HG03571 (cell line): Measurements from ENCODE around the gene PRKCH.

ENCODE experiments used
- ATAC-seq: cut with Tn5 transposase; IDR thresholded peaks from one replicate; pipeline ENCODE4 v1.9.1; 2021; ENCODE audit not compliant: unreplicated experiment

The PRKCH gene

DNA sequence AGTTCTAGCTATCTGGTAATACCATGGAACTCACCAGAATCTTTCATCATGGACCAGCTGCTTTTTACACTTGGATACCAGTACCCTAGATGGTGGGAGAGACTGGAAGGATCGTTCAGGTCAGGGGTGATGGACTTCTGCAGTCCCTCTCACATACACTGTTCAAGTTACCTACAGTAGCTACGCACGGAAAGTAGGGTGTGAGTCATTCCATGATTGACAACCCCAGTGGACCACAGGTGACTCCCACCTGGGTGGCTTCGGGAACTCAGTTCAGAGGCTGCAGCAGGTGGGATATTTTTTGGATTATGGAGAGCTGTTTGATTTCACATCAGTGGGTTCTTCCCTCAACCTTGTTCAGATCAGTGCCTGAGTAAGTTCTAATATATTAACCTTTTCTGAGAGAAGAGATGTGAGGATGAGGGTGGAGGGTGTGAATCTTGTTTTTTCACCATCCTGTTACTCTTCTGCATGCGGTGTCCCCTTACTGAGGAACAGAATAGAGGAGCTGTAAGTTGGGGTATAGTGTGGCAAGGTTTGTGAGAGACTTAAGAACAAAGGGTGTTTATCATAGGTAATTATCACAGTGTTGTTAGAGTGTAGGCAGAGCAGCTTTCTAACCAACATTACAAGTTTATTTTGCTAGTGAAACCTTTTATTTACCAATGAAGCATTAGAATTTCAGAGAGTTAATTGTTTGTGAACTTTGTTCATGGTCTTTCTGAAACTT is 39.6 kb downstream of the PRKCH start:
- no peak for ATAC-seq

GRCh38 chr14:61362072-61362750 is 40.8 kb downstream of the PRKCH start:
- ATAC-seq, result no peak

- ATAC-seq, result no peak
Observed at GRCh38 chr14:61364243-61364642, 42.9 kb downstream of the PRKCH start.

DNA sequence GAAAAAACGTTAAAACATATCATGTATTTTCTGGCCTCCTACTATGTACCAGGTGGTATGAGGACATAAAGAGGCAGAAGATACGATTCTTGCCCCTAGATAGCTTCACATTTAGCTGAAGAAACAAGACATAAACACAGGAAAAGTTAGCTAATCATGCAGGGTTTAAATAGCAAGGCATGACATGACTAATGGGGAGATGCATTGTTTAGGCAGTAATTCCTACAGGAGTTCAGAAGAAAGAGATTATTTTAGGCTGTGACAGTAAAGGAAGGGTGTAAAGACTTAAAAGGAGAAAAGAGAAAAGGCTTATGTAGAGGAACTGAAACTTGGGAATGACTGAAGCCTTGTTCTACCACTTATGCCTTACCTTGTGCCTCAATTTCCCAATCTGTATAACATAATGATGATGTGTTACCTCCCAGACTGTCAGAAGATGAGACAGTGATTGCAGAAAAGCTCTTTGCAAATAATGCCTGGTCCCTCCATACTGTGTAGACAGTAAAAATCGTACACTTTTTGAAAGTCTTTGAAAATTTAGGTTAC is 44.4 kb downstream of the PRKCH start:
- ATAC-seq, result no peak

DNA sequence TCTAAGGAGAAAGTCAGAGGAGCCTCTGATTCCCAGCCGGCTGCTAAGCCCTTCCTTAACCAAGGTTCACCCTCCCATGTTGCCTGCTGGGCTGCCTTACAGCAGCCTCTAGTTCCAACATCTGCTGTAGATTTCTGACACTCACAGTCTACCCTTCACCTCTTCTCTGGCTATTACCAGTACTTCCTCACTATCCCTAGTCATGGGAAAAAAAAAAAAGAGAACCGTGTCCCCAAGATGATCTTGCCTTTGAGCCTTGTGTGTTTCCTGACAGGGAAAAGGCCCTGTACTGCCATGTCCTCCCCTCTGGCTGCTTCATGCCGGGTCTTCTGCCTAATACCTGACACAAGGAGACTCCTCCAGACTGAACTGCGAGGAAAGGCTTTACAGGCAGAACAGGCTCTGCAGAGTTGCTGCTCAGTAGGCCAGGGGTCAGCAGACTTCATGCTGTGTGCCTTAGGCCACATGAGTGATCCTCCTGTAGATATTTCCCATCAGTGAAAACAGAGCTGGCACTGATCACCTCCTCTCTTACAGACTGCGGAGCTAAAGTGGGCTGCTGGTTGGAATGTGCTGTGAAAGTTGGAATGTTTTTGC is 46.8 kb downstream of the PRKCH start:
- ATAC-seq, result no peak

DNA sequence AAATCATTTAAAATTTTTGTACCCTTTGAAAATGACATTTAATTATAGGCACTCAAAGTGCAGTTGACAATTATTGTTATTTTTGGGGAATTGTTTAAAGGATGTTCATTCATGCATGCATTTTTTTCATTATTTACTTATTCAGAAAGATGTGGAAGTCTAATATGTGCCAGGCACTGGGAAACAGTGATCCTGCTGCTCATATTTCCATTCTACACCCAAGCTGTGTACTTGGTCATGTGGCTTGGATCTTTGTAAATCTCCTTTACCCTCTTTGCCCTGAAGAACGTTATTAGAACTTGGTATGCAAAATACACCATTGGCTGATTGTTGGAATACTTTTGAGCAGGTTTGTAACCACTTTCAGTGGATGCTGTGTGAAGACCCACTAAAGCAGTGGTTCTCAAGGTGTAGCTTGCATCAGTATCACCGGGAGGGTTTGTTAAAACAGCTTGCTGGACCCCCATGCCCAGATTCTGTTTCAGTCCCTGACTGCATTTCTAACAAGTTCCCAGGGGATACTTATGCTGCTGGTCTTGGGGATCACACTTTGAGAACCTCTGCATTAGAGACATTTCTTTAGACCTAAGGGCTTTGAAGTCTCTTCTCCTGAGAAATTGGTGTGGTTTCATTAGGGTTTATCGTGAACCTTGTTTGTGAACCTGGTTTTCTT is 47.5 kb downstream of the PRKCH start:
- no peak for ATAC-seq

DNA sequence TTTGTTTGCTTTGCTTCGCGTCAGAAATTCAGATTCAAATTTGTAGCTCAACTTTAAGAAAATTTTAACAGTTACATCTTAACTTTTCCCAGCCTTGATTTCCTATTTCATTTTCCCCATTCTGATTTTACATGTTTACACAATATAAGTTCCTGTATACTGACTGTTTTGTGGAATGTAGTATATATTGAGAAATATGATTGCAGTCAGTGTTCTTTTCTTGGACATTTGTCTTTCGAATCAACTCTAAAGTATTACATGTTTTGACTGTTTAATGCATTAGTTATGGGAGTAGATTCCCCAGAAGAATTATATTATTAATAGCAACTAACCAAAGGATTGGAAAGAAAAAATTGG is 48.1 kb downstream of the PRKCH start:
- ATAC-seq, result no peak

GRCh38 chr14:61372379-61372778 is 51.0 kb downstream of the PRKCH start:
- no peak for ATAC-seq

DNA sequence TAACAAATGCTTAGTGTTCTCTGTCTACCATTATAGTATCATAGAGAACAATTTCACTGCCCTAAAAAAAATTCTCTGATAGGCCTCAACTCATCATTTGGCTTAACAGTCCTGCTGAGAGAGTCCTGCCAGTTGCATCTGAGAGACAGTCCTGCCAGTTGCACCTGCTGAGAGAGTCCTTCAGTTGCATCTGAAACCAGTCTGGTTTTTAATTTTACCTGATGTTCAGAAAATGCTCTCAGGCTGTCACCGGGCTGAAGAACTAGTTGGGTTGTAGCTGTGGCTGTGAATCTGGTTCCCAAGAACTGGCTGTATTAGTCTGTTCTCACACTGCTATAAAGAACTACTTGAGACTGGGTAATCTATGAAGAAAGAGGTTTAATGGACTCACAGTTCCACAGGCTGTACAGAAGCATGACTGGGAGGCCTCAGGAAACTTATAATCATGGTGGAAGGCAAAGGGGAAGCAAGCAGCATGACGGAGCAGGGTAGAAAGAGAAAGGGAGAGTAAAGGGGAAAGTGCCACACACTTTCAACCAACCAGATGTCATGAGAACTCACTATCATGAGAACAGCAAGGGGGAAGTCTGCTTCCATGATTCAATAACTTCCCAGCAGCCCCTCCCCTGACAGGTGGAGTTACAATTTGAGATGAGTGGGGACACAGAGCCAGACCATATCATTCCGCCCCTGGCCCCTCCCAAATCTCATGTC is 51.6 kb downstream of the PRKCH start:
- ATAC-seq, result no peak

GRCh38 chr14:61374284-61374683 is 52.9 kb downstream of the PRKCH start:
- ATAC-seq, result no peak

GRCh38 chr14:61375218-61375617 is 53.8 kb downstream of the PRKCH start:
- ATAC-seq, result no peak

DNA sequence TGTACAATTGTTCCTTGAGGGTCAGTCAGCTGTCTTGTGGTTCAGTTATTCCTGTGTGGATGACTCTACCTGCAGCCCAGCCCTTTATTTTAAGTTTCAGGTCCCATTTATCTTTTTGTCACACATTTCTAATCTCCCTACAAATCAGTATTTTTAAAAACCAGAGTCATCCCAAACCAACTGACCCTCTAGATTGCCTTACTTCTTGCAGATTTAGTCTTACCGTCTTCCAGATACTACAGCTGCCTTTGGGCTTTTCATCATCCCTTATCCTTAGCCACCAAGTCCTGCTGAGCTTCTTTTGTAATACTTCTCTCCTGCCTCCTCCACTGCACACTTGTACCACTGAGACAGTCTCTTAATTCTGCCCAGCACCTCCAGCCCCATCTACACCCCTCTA is 54.9 kb downstream of the PRKCH start:
- ATAC-seq, result no peak

DNA sequence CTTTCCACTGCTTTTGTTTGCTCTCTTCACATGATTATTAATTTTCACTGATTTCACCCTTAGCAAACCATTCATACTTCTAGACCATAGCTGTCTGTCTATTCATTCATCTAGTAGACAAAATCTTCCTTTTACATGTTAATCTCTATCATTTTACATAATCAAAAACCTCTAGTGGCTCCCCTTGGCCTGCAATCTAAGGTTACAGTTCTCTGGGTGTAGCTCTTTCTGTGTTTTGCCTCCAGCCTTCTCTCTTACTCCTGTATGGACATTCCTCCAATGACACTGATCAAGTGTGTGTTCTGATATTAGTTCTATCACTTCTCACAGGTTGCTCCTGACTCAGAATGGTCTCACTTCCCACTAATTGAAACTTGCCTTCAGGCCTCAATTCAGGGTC is 56.4 kb downstream of the PRKCH start:
- ATAC-seq, result no peak

GRCh38 chr14:61379639-61380184 is 58.3 kb downstream of the PRKCH start:
- no peak for ATAC-seq

DNA sequence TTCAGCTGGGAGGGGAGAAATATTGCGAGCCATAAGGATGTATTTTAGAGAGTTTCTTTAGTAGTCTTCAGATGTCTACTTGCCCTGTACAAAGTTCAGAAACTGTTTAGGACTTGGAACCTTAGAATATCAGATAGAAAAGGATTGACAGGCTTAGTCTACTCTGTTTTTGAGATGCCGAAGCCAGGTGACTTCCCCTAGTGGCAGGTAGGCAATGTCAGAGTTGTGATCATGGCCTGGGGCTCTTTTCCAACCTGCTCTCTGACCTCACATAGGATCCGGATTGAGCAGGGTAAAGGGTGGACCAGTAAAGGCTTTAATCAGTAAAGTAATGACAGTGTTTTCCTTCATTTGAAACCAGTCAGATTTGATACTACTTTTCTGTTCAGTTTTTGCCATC is 59.6 kb downstream of the PRKCH start:
- ATAC-seq, result no peak

GRCh38 chr14:61381553-61381952 is 60.2 kb downstream of the PRKCH start:
- no peak for ATAC-seq

DNA sequence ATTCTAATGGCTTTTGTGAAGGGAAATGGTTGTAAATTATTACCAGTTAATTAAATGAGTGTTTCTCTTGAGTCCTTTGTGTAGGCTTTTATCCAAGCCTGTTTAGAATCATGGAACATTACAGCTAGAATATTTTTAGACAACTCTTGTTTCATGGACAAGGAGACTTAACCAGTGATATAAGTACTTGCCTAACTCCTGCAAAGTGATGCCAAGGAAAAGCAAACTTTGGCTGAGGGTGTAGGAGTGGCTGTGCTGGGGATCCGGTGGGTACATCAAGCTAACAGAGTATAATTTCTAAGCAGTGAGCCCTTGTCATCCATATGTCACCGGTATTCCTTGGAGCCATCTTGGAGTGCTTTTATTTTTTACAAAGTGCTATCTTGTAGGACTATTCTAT is 61.5 kb downstream of the PRKCH start:
- no peak for ATAC-seq

DNA sequence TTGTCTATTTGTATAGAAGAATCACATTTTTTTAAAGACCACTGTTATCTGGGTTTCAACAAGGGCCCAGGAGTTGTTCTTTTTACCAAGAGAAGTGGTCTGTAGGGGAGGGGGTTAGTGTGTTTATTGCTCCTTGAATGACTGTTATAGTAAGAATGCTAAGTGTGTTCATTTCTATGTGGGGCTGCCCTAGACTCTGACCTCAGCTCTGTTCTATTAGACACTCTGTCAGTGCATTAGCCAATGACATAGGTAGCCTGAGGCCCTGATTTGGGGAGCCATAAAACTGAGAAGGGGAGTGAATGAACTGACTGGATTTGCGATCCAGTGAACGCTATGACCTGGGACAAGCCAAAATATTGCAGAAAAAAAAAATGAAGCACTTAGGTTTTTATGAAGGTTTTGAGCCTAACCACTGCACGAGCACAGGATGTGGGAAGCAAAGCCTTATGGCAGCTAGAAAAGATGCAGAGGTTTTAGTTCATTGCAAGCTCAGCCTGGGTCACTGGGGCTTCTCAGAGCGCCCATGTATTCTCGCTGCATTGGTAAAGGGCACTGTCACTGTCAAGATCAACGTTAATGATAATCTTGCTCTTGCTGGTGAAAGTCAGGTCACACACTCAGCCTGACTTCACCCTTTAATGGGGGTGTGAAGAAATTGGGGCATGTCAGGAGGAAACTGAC is 63.8 kb downstream of the PRKCH start:
- ATAC-seq, result no peak

DNA sequence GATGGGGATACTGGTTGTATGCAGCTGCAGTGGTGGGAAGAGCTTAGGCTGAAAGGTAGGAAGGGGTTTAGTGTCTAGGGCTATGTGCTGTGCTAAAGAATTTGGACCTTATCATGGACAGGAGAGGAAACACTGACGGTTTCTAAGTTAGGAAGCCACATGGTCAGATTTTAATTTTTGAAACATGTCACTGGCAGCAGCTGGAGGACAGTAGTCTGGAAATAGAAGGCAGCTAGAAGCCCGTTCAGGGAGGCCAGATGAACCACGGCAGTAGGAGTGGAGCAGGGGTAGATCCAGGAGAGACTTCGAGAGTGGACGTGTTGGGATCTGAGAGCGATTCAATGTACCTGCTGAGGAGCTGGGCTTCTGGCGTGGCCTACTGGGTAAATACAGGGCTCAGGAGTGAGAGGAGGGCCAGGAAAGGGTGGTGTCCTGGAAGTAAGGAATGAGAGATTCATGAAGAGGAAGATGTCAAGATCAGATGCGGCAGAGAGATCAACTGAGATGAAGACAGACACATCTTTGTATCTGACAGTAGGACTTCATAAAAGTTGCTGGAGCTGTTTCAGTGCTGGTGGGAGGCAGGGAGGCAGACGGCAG is 64.9 kb downstream of the PRKCH start:
- ATAC-seq, result no peak

DNA sequence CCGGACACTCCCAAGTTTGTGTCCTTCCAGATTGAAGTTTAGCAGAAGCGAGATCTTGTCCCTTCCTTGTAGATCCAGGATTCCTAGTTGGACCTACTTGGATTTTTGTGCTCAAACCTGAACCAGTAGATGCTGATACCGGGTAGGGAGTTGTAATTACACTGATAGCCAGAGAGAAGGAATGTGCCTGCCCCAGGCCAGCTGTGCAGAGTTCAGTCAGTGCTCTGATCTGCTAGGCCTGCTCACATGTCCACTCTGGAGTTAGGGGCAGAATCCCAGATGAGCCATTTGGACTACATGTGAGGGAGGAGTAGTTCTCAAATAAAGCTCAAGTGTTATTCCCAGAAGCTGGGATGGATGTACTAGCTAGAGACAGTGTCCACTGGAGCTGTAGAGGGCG is 65.7 kb downstream of the PRKCH start:
- no peak for ATAC-seq
